Mononuclear cell (primary cell): Measurements from ENCODE around the gene MED25. TPM values are rescaled to one million over a fixed set of nuclear protein-coding genes. Genes with fewer than 3 reads are reported as not detected.
A peak's percentile ranks its signal among the peaks of the same experiment; 100 is the strongest.

Experiments
- H3K27me3 ChIP-seq: 2 replicates; pipeline ENCODE4 v1.6.0; 2011; ENCODE audit warnings: low read length, control low read depth; ENCODE audit not compliant: insufficient read depth
- H3K4me1 ChIP-seq: 2 replicates; pipeline ENCODE4 v1.5.1; 2011; ENCODE audit warnings: mild to moderate bottlenecking, low read length, control low read depth; ENCODE audit not compliant: insufficient read depth
- H3K4me3 ChIP-seq: 2 replicates; pipeline ENCODE4 v1.5.1; 2011; ENCODE audit warnings: mild to moderate bottlenecking, low read length, moderate library complexity
- H3K9me3 ChIP-seq: 2 replicates; pipeline ENCODE4 v1.5.1; 2011; ENCODE audit warnings: low read depth, mild to moderate bottlenecking, control low read depth, low read length
- total RNA-seq: library from RNA; depleted of rRNA; stranded (reverse); fragments of >200 nt; gene quantifications from one replicate; pipeline ENCODE4 v1.2.3, GENCODE V29; 2012

MED25 gene
- total RNA-seq, 1 donor, result 15.1 TPM

DNA sequence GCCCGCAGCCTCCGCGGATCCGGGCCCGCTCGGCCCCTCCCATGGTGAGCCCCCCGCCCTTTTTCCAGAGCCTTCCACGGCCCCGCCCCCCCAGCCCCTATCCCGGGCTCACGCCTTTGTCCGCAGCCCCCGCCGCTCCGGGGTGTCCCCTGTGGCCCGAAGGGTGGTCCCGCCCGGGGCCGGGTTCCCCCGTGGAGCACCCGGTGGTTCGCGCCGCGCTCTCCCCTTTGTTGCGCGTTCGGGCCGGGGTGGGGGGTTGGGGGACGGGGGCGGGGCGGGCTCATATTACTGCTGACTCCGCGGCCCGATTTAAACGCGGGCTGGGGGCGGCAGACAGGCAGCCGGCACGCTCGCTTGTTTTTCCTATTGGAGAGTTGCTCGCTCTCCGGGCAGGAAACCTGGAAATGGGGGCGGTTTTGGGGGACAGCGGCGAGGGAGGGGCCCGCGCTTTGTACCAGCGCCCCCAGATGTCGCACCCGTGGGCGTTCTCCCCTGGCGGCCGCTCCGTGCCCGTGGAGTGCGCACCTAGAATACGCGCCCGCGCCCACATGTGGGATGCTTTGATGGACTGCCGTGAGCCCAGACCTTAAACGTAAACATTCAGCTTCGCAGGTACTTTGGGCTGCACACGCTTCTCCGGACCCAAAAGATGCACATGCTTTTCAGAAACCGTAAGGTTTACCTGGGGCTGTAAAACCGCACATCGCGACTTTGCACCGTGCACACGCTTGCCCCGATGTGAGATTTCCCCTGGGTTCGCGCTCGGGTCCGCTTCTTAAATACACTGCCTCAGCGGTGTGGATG lies 33.6 kb downstream of the MED25 start:
- Histone ChIP-seq H3K9me3 (no peaks in the 10 kb centered on the region), H3K4me3 (peak overlapping the region; percentile 90), H3K27me3 (peaks cover 4% of the 10 kb centered on the region), H3K4me1 (peaks cover 41% of the 10 kb centered on the region)

DNA sequence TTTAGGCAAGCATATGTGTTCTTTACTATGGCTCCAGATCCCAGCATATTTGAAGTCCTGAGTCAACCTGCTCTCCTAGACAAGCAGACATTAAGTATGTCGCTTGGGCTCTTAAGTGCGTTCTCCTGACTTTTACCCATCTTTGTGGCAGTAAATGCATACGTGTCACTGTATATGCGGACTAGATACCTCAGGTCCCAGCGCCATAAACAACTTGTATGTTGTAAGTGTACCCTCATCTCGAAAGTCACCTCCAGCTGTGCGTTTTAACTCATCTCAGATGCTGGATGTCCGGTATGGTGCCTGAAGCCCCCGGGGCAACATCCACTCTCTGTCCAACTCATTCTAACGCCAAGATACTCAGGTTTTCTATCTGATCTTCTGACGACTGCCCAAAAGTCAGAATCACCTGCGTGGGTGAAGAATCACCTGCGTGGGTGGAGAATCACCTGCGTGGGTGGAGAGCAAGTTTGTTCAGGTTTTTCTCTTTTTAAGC lies 34.6 kb downstream of the MED25 start:
- Histone ChIP-seq H3K4me1 (peaks cover 40% of the 10 kb centered on the region), H3K9me3 (no peaks in the 10 kb centered on the region), H3K27me3 (peaks cover 4% of the 10 kb centered on the region), H3K4me3 (no peak overlapping the region)

DNA sequence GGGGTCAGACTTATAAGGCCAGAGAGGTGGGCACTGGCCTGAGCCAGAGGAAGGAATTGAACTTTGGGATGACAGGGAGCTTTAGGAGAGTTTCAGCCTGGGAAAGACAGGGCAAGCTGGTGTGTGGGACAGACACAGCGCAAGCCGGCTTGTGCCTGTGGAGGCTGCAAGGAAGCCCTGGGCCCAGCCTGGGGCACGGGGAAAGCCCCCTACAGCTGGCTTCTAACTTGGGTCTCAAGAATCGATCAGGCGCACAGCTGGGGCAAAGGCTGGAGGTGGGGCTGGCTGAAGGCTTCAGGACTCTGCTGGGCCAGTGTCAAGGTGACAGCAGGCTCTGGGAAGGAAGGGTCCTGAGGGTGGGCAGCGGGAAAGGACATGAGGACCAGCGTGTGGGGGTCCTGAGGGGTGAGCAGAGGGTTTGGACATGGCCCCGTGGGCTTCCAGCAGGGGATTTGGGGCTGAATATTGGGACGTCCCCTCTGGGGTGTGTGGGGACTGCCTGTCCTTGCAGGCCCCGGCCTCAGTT lies 35.8 kb downstream of the MED25 start:
- Histone ChIP-seq H3K27me3 (peaks cover 4% of the 10 kb centered on the region), H3K9me3 (no peaks in the 10 kb centered on the region), H3K4me1 (peaks cover 28% of the 10 kb centered on the region), H3K4me3 (no peak overlapping the region)

- H3K4me1 ChIP-seq, result peaks cover 21% of the 10 kb centered on the region
- H3K9me3 ChIP-seq, result no peaks in the 10 kb centered on the region
- H3K27me3 ChIP-seq, result peaks cover 4% of the 10 kb centered on the region
Measured at GRCh38 chr19:49854378-49855263, 36.5 kb downstream of the MED25 start.

GRCh38 chr19:49855277-49855675 lies 37.2 kb downstream of the MED25 start:
- H3K4me3 ChIP-seq, result no peak overlapping the region
- peaks cover 4% of the 10 kb centered on the region for H3K27me3 ChIP-seq
- H3K9me3 ChIP-seq, result no peaks in the 10 kb centered on the region
- peaks cover 17% of the 10 kb centered on the region for H3K4me1 ChIP-seq

More at GRCh38 chr19:49854378-49855263, 36.5 kb downstream of the MED25 start:
- H3K4me3 ChIP-seq, result no peak overlapping the region

- Histone ChIP-seq H3K27me3 (peaks cover 4% of the 10 kb centered on the region), H3K4me1 (peaks cover 15% of the 10 kb centered on the region), H3K9me3 (no peaks in the 10 kb centered on the region), H3K4me3 (no peak overlapping the region)
Measured at GRCh38 chr19:49855676-49856573, 37.8 kb downstream of the MED25 start.

DNA sequence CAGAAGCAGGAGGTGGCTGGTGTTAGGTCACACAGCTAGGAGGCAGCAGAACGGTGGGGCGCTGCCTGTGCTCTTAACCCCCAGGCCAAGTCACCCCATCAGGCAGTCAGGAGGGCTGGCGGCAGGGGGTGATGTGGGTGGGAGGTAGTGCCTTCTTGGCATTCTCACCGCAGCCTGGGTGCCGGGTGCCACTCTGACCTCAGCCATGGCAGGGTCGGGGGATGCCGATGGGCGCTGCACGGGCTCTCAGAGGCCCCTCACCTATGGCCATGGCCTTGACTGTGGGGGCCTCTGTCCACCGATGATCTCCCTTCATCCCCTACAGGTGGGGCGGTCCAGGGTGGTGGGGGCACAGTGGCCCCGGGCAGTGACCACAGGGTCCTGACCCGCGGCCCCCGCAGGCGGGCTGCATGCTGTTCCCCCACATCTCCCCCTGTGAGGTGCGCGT lies 38.5 kb downstream of the MED25 start:
- H3K4me1 ChIP-seq, result peaks cover 15% of the 10 kb centered on the region
- H3K4me3 ChIP-seq, result no peak overlapping the region
- H3K27me3 ChIP-seq, result peaks cover 4% of the 10 kb centered on the region
- no peaks in the 10 kb centered on the region for H3K9me3 ChIP-seq

- H3K9me3 ChIP-seq, result no peaks in the 10 kb centered on the region
- no peak overlapping the region for H3K4me3 ChIP-seq
- H3K4me1 ChIP-seq, result peaks cover 10% of the 10 kb centered on the region
- peaks cover under 1% of the 10 kb centered on the region for H3K27me3 ChIP-seq
Measured at GRCh38 chr19:49857061-49857837, 39.2 kb downstream of the MED25 start.

DNA sequence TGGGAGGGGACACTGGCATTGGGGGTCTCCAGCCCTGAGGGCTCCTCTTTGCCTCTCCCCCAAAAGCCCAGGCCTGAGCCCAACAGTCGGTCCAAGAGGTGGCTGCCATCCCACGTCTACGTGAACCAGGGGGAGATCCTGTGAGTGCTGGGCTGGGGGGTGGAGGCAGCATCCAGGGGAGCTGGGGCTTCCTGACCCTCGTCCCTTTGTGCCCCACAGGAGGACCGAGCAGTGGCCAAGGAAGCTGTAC lies 39.7 kb downstream of the MED25 start:
- H3K27me3 ChIP-seq, result no peaks in the 10 kb centered on the region
- no peak overlapping the region for H3K4me3 ChIP-seq
- peaks cover 5% of the 10 kb centered on the region for H3K4me1 ChIP-seq
- no peaks in the 10 kb centered on the region for H3K9me3 ChIP-seq

GRCh38 chr19:49858088-49858985 lies 40.2 kb downstream of the MED25 start:
- no peak overlapping the region for H3K4me3 ChIP-seq
- H3K27me3 ChIP-seq, result no peaks in the 10 kb centered on the region
- no peaks in the 10 kb centered on the region for H3K4me1 ChIP-seq
- H3K9me3 ChIP-seq, result no peaks in the 10 kb centered on the region

DNA sequence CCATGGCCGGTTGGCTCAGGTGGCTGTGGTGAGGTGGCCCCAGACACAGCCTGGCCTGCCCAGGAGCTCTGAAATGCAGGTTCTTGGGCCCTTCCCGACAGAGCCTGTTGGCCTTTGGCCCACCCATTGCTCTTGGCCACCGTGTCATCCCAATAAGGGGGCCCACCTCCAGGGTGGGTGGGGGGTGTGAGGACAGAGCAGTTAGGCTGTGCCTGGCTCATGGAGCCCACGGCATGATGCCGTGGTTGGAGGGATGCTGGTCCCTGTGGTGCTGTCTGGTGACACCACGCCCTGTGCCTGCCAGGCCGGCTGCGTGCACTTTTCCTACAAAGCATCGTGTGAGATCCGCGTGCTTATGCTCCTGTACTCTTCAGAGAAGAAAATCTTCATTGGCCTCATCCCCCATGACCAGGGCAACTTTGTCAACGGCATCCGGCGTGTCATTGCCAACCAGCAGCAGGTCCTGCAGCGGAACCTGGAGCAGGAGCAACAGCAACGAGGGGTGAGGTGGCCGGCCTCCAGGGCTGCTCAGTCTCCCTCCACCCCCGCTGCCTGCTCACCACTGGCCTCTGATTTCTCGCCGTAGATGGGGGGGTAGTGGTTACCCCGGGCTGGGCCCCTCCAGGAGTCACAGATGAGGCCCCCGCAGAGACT lies 41.7 kb downstream of the MED25 start:
- Histone ChIP-seq H3K27me3 (no peaks in the 10 kb centered on the region), H3K4me3 (no peak overlapping the region), H3K9me3 (no peaks in the 10 kb centered on the region), H3K4me1 (no peaks in the 10 kb centered on the region)

DNA sequence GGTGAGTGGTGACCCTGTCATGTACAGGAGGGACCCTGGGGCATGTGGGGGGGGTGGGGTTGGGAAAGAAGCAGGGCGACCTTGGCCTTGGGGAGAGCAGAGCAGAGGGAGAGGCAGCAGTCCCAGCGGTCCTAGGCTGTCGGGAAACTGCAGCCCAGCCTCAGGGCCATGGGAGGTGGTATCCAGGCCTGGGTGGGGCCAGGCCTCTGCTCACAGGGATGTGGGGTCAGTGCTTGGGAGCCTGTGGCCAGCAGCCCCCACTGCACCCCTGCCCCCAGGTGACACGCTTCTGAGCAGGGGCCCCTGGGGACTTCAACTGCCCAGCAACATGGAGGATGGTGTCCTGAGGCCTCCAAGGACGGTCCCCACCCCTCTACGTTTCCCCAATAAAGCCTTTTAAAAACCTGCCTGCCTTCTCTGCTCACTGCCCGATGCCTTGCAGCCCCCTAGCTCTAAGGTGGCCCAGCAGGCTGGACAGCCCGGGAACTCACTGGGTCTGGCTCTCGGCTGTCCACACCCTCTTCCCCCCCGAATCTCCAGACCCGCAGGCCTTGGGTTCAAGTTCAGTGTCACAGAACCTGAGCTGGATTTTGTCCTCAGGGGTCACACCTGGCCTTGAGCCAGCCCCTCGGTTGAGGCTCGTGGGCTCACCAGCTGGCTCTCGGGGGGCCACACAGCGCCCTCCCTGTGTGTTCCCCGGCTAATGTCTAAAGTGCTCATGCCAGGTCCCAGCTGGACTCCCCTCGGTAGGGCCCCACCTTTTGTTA lies 42.4 kb downstream of the MED25 start:
- no peaks in the 10 kb centered on the region for H3K27me3 ChIP-seq
- H3K4me3 ChIP-seq, result no peak overlapping the region
- no peaks in the 10 kb centered on the region for H3K9me3 ChIP-seq
- peaks cover 7% of the 10 kb centered on the region for H3K4me1 ChIP-seq
